GDM1 (cell line): Measurements from ENCODE around the gene SMARCC1.

Experiments used
- DNase-seq: peaks from one replicate; lab custom pipeline; 2025; lab: John Stamatoyannopoulos, UW

SMARCC1 gene

DNA sequence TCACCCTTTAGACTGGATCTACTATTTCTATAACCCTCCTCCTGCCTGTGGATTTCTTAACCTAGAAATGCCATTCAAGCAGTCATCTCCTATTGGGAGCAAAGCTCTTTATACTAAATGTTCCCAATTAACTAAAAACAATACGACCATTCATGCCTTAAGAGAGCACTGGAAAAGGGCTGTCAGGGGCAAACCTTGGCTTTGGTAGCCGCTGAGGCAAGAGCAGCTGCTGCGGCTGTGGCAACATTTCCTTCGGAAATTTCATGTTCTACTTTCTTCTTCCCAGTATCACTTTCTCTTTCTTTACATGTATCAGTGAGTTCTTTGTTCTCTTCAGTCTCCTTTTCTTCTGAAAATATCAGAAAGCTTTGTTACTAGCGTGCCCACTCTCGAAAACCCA lies 146.7 kb downstream of the SMARCC1 start:
- no peak for DNase-seq

DNA sequence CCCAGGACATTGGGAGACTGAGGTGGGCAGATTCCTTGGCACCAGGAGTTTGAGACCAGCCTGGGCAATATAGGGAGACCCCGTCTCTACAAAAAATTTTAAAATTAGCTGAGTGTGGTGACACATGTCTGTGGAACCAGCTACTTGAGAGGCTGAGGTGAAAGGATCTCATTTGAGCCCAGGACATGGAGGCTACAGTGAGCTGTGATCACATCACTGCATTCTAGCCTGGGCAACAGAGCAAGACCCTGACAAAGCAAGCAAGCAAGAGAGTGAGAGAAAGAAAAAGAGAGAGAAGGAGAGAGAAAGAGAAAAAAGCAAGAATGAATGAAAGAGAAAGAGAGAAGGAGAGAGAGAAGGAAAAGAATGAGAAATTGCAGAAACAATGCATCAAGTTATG lies 150.9 kb downstream of the SMARCC1 start:
- DNase-seq = no peak

DNA sequence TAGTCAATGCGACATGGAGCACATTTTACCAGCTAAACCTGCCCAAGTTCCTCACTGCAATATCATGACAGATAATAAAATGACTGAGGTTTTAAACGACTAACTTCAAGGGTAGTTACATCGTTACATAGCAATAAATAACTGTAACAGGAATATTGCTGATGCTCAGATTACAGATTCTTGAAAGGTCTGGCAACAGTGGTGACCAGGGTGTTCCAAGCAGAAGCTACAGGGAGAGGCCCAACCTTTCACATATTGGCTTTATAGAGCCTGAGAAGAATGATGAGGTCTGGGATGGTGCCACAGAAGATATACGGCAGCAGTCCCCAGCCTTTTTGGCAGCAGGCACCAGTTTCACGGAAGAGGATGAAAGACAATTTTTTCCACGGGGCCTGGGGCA lies 151.9 kb downstream of the SMARCC1 start:
- no peak for DNase-seq

- no peak for DNase-seq
Measured at GRCh38 chr3:47628426-47628825, 153.3 kb downstream of the SMARCC1 start.

GRCh38 chr3:47622671-47623461 lies 158.8 kb downstream of the SMARCC1 start:
- no peak for DNase-seq

GRCh38 chr3:47617086-47618010 lies 164.3 kb downstream of the SMARCC1 start:
- no peak for DNase-seq

DNA sequence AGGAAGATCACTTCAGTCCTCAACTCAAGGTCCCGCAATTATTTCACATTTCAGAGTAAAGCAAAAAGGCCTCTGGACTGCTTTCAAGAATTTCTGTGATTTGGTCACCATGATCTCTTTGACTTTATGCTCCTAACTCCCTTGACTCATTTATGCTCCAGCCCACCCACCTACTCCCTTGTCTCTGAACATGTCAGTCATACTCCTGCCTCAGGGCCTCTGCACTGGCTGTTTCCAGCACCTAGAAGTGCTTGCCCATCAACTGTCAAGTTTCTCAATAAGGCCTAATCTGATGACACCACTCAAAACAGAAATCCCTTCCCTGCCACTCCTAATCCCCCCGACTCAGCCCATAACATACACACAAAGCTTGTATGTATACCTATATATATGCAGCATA lies 166.9 kb downstream of the SMARCC1 start:
- DNase-seq = no peak

- no peak for DNase-seq
Measured at GRCh38 chr3:47613722-47614121, 168.0 kb downstream of the SMARCC1 start.

GRCh38 chr3:47612879-47613278 lies 168.8 kb downstream of the SMARCC1 start:
- no peak for DNase-seq

DNA sequence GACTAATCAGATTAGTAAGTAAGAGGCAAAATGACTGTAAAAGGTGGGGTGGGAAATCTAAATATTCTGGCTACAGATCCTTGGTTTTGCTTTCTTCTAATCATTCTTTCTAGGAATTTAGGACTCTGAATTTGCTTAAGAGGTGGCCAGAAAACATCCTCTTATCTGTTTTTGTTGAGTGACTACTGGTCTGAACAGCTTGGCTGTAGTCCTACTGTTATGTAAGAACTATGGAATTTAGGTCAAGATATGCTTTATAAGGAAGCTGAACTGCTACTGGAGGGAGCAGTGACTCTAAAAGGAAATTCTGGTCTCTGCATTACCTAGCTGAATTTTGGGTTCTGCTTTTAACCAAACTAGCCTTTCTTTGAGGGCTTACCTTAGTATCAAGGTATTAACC lies 169.5 kb downstream of the SMARCC1 start:
- no peak for DNase-seq

DNA sequence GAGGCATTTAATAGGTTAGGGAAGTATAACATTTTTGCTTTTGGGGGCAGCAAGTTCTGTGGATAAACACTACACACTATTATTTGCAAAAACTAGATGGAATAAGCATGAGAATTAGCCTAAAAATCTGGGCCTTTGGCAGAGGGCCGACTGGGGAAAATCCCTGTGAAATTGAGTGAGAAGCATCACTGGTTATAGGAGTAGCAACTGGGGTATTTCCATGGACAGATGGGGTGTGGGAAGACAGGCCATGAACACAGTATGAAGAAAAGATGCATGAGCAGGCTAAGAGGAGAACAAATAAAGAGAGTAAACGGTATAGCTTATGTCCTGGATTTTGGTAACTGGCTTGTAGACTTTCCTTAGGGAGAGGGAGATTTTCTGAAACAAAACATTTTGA lies 170.1 kb downstream of the SMARCC1 start:
- no peak for DNase-seq

DNA sequence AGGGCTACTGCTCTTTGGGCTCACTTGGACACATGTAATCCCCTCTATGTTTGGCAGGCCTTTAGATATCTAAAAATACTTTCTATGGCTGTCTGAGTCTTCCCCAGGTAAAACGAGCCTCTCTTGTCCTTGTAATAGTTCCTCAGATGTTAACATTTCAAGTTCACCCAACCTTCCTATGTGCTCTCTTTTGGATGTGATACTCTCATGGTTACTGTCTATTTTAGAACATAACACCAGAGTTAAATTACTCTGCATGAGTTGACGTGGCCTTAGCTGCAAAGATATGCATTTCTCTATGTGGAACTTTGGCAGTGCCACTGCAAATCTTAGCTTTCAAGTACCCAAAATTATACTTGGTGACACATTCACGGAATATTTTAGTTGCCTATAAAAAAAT lies 171.1 kb downstream of the SMARCC1 start:
- no peak for DNase-seq

GRCh38 chr3:47607335-47607734 lies 174.4 kb downstream of the SMARCC1 start:
- no peak for DNase-seq

GRCh38 chr3:47606165-47606564 lies 175.5 kb downstream of the SMARCC1 start:
- DNase-seq = no peak

- no peak for DNase-seq
Measured at GRCh38 chr3:47605652-47606051, 176.0 kb downstream of the SMARCC1 start.

DNA sequence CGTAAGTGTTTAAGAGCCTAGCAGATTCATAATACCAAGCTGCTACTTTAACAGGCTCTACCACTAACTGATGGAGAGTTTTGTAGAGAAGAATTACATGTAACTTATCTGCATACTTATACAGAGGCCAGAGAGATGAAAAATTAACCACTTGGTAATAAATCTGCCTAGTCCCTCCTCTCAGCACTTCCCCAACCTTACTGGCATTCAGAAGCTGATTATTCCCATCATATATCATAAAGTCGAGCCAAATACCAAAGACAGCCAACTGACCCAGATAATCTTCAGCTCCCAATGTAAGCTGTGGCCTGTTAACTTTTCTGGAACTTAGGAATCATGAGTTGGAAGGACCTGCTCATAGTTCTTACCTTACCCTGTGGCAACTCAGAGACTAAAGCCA lies 177.5 kb downstream of the SMARCC1 start:
- DNase-seq = no peak

DNA sequence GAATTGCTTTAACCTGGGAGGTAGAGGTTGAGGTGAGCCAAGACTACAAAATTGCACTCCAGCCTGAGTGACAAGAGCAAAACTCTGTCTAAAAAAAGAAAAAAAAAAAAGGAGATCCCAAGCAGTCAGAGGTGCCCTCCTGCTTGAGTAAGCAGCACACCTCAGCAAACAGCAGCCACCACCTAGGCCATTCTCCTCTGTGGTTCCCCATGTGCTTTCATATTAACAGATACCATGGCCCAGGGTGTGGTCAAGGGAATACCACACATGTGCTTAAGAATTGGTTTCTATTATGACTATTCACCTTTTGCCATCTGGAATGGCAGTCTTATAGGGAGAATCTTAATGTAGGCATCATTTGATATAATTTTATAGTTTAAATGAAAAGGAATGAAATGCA lies 178.4 kb downstream of the SMARCC1 start:
- DNase-seq = no peak

DNA sequence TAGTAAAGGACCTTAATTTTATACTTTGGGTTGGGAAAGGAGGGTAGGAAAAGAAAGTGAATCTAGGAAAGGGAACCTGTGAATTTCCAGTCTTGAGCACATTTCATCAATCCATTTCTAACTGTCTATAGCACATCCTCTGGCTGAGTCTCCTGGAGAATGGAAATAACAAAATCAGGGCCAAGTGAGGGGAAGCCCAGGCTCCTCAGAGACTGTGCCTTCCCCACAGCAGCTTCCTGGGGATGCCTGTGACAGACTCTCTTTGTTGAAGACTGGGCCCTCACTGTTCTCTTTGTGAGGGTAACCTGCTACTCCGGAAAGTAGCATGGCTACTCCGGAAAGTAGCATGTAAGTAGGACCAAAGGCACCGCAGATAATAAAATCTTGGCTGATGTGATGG lies 180.4 kb downstream of the SMARCC1 start:
- DNase-seq = no peak

DNA sequence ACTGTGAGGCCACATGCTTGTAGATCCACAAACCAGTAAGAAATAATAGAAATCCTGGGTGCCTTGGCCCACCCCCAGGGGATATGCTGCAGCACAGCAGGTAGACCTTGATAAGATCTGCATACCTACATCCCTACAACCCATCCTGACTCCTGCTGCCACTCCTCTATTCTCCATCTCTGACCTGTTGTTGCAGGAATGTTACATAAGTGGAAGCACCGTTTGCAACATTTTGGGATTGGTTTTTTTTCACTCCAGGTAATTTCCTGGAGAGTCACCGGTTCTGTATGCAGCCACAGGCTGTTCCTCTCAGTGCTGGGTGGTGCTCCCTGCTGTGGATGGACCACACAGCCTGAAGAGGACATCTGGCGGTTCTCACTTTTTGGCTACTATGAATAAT lies 186.9 kb downstream of the SMARCC1 start:
- no peak for DNase-seq

GRCh38 chr3:47592066-47592795 lies 189.5 kb downstream of the SMARCC1 start:
- DNase-seq = no peak

DNA sequence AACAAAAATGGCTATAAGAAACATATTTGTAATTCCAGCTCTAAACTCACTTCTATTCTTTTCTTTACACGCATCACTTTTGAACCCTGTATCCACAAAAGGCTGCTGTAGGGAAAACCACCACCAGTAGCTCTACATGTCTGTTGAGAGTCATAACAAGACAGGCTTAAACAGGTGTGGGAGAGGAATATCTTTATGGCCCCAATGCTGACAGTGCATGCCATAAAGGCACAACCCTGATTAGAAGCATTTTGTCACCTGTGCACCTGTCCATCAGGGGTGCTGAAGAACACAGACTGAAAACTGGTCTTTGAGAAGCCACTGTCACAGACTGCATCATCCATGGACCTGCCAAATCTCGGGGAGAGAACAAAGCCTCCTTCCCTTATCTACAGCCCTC lies 191.5 kb downstream of the SMARCC1 start:
- DNase-seq = no peak

GRCh38 chr3:47588587-47588986 lies 193.1 kb downstream of the SMARCC1 start:
- no peak for DNase-seq

- no peak for DNase-seq
Measured at GRCh38 chr3:47588053-47588452, 193.6 kb downstream of the SMARCC1 start.
